IMR-90 (cell line): Measurements from ENCODE around the gene MYADML2.
A peak's percentile ranks its signal among the peaks of the same experiment; 100 is the strongest.

Source experiments
- BHLHE40 ChIP-seq: fragments of 150-350 bp; IDR thresholded peaks from 2 replicates; pipeline ENCODE4 v1.6.1; 2016; ENCODE audit warnings: mild to moderate bottlenecking, low read depth, low read length
- CEBPB ChIP-seq: IDR thresholded peaks from 2 replicates; pipeline ENCODE4 v1.6.1; 2012; ENCODE audit warnings: low read depth, low read length, improper control_type of control experiment
- CTCF ChIP-seq: conservative IDR thresholded peaks from 2 replicates; pipeline ENCODE4 v1.5.1; 2012; ENCODE audit warnings: mild to moderate bottlenecking, low read depth, low read length, improper control_type of control experiment
- ELK1 ChIP-seq: fragments of 150-350 bp; IDR thresholded peaks from 2 replicates; pipeline ENCODE4 v1.6.1; 2016; ENCODE audit warnings: low read depth, mild to moderate bottlenecking, low read length, moderate library complexity, borderline replicate concordance
- FOS ChIP-seq: fragments of 150-350 bp; IDR thresholded peaks from 2 replicates; pipeline ENCODE4 v1.6.1; 2016; ENCODE audit warnings: low read depth, low read length
- MAFK ChIP-seq: IDR thresholded peaks from 2 replicates; pipeline ENCODE4 v1.6.1; 2012; ENCODE audit warnings: low read depth, low read length, improper control_type of control experiment
- MAZ ChIP-seq: IDR thresholded peaks from 2 replicates; pipeline ENCODE4 v1.6.1; 2012; ENCODE audit warnings: low read depth, mild to moderate bottlenecking, low read length, improper control_type of control experiment, moderate library complexity, borderline replicate concordance
- POLR2A ChIP-seq: IDR thresholded peaks from 2 replicates; pipeline ENCODE4 v1.6.1; 2012; ENCODE audit warnings: mild to moderate bottlenecking, low read depth, low read length
- RAD21 ChIP-seq: IDR thresholded peaks from 2 replicates; pipeline ENCODE4 v1.6.1; 2012; ENCODE audit warnings: low read length, improper control_type of control experiment
- RFX5 ChIP-seq: IDR thresholded peaks from 2 replicates; pipeline ENCODE4 v1.8.0; 2012; ENCODE audit warnings: low read depth, mild to moderate bottlenecking, low read length, moderate library complexity

- 0 out of 2 replicates have a peak, but pooled peaks have one; percentile 5 for TF ChIP-seq CTCF
- TF ChIP-seq POLR2A, result no peak
- no peak for TF ChIP-seq CEBPB
- no peak for TF ChIP-seq RFX5
- TF ChIP-seq FOS, result no peak
- TF ChIP-seq MAZ, result no peak
- TF ChIP-seq MAFK, result no peak
- no peak for TF ChIP-seq RAD21
- TF ChIP-seq ELK1, result no peak
- no peak for TF ChIP-seq BHLHE40
Observed at GRCh38 chr17:81906476-81907218, 40.4 kb downstream of the MYADML2 start.
